HEK293 (cell line): ENCODE measurements around the gene ZNF562.

Experiments
- CTCF ChIA-PET: fragments of 350-600 bp; formaldehyde crosslinking; extraction: SDS; loops from one replicate; lab custom pipeline; 2021; ENCODE audit warnings: antibody characterized with exemption; lab: Yijun Ruan, JAX
- POLR2A ChIA-PET: fragments of 300-600 bp; formaldehyde crosslinking; extraction: SDS; loops from one replicate; lab custom pipeline; 2020; ENCODE audit warnings: antibody characterized with exemption, inconsistent platforms; lab: Yijun Ruan, JAX
- H3K27ac ChIP-seq: fragments of 200-500 bp; sonication (Bioruptor generic); 2 replicates; pipeline ENCODE4 v1.5.1; 2014; ENCODE audit warnings: low read depth, low read length, control low read depth, inconsistent platforms; ENCODE audit errors: extremely low read depth
- H3K36me3 ChIP-seq, 2 experiments: fragments of 200-500 bp in 1 of 2; sonication (Bioruptor generic) in 1 of 2; 1 replicate in 1 of 2; 2 replicates in 1 of 2; pipeline ENCODE4 v1.5.1; 2014 to 2017; ENCODE audit warnings: inconsistent platforms in 2 of 2, low read length in 2 of 2; ENCODE audit not compliant: control insufficient read depth in 2 of 2, insufficient read depth in 1 of 2
- H3K4me1 ChIP-seq: fragments of 200-500 bp; sonication (Bioruptor generic); 2 replicates; pipeline ENCODE4 v1.5.1; 2014; ENCODE audit warnings: mild to moderate bottlenecking, low read length, inconsistent platforms; ENCODE audit not compliant: control insufficient read depth, insufficient read depth
- H3K4me3 ChIP-seq: 2 replicates; pipeline ENCODE4 v1.5.1; 2011; ENCODE audit warnings: low read depth, mild to moderate bottlenecking, control low read depth, low read length, moderate library complexity
- H3K9me3 ChIP-seq: fragments of 200-500 bp; sonication (Bioruptor generic); 2 replicates; pipeline ENCODE4 v1.5.1; 2014; ENCODE audit warnings: low read depth, low read length, inconsistent platforms; ENCODE audit not compliant: control insufficient read depth, insufficient read depth
- ATF2 ChIP-seq: fragments of 450-650 bp; formaldehyde crosslinking; IDR thresholded peaks from 2 replicates; pipeline ENCODE4 v1.5.1; 2016; ENCODE audit warnings: missing biosample characterization, missing genetic modification characterization, low read depth
- EGR2 ChIP-seq: fragments of 450-650 bp; formaldehyde crosslinking; IDR thresholded peaks from 2 replicates; pipeline ENCODE4 v1.5.1; 2016; ENCODE audit warnings: low read depth, missing biosample characterization, missing genetic modification characterization
- ELK4 ChIP-seq: IDR thresholded peaks from 2 replicates; pipeline ENCODE4 v1.6.1; 2011; ENCODE audit warnings: mild to moderate bottlenecking, low read depth, low read length, borderline replicate concordance
- GLI2 ChIP-seq: fragments of 450-650 bp; formaldehyde crosslinking; IDR thresholded peaks from 2 replicates; pipeline ENCODE4; 2017; ENCODE audit warnings: missing biosample characterization, missing genetic modification characterization, low read depth, borderline replicate concordance
- OVOL3 ChIP-seq: fragments of 450-650 bp; formaldehyde crosslinking; IDR thresholded peaks from 2 replicates; pipeline ENCODE4 v1.5.1; 2016; ENCODE audit warnings: missing biosample characterization, missing genetic modification characterization
- TRIM28 ChIP-seq: IDR thresholded peaks from 2 replicates; pipeline ENCODE4 v1.6.1; 2011; ENCODE audit warnings: low read length, control low read depth, borderline replicate concordance
- ZNF138 ChIP-seq: fragments of 450-650 bp; formaldehyde crosslinking; IDR thresholded peaks from 2 replicates; pipeline ENCODE4 v1.5.1; 2016; ENCODE audit warnings: missing biosample characterization, missing genetic modification characterization, borderline replicate concordance
- ZNF211 ChIP-seq: fragments of 450-650 bp; formaldehyde crosslinking; IDR thresholded peaks from 2 replicates; pipeline ENCODE4 v1.5.1; 2016; ENCODE audit warnings: low read depth, missing biosample characterization, missing genetic modification characterization
- ZNF24 ChIP-seq: fragments of 450-650 bp; formaldehyde crosslinking; IDR thresholded peaks from 2 replicates; pipeline ENCODE4 v1.5.1; 2016; ENCODE audit warnings: missing biosample characterization, missing genetic modification characterization
- ZNF248 ChIP-seq: fragments of 450-650 bp; formaldehyde crosslinking; IDR thresholded peaks from 2 replicates; pipeline ENCODE4 v1.5.1; 2017; ENCODE audit warnings: missing biosample characterization, missing genetic modification characterization
- ZNF341 ChIP-seq: fragments of 450-650 bp; formaldehyde crosslinking; IDR thresholded peaks from 2 replicates; pipeline ENCODE4; 2016; ENCODE audit warnings: low read depth, missing biosample characterization, missing genetic modification characterization
- ZNF391 ChIP-seq: fragments of 450-650 bp; formaldehyde crosslinking; IDR thresholded peaks from 2 replicates; pipeline ENCODE4 v1.5.1; 2016; ENCODE audit warnings: low read depth, missing biosample characterization, missing genetic modification characterization, borderline replicate concordance
- ZNF404 ChIP-seq: fragments of 450-650 bp; formaldehyde crosslinking; IDR thresholded peaks from 2 replicates; pipeline ENCODE4 v1.5.1; 2017; ENCODE audit warnings: missing biosample characterization, missing genetic modification characterization
- ZNF416 ChIP-seq: fragments of 450-650 bp; formaldehyde crosslinking; IDR thresholded peaks from 2 replicates; pipeline ENCODE4 v1.5.1; 2016; ENCODE audit warnings: missing biosample characterization, missing genetic modification characterization
- ZNF488 ChIP-seq: fragments of 450-650 bp; formaldehyde crosslinking; IDR thresholded peaks from 2 replicates; pipeline ENCODE4 v1.5.1; 2016; ENCODE audit warnings: missing biosample characterization, missing genetic modification characterization
- ZNF510 ChIP-seq: fragments of 450-650 bp; formaldehyde crosslinking; IDR thresholded peaks from 2 replicates; pipeline ENCODE4 v1.5.1; 2018; ENCODE audit warnings: mild to moderate bottlenecking, missing genetic modification characterization, missing biosample characterization; ENCODE audit not compliant: insufficient replicate concordance
- ZNF843 ChIP-seq: fragments of 450-650 bp; formaldehyde crosslinking; IDR thresholded peaks from 2 replicates; pipeline ENCODE4 v1.5.1; 2016; ENCODE audit warnings: missing biosample characterization, missing genetic modification characterization
- ZSCAN23 ChIP-seq: fragments of 450-650 bp; formaldehyde crosslinking; IDR thresholded peaks from 2 replicates; pipeline ENCODE4 v1.5.1; 2016; ENCODE audit warnings: missing biosample characterization, missing genetic modification characterization
- ZSCAN5A ChIP-seq: fragments of 450-650 bp; formaldehyde crosslinking; IDR thresholded peaks from 2 replicates; pipeline ENCODE4 v1.5.1; 2016; ENCODE audit warnings: missing biosample characterization, missing genetic modification characterization
- TF ChIP-seq, protein P1 (sequence below): fragments of 450-650 bp; formaldehyde crosslinking; IDR thresholded peaks from 2 replicates; pipeline ENCODE4 v1.5.1; 2016; ENCODE audit warnings: missing biosample characterization, missing genetic modification characterization
- TF ChIP-seq, protein P2 (sequence below): fragments of 450-650 bp; formaldehyde crosslinking; IDR thresholded peaks from 2 replicates; pipeline ENCODE4 v1.5.1; 2016; ENCODE audit warnings: missing biosample characterization, missing genetic modification characterization

The ZNF562 gene

DNA sequence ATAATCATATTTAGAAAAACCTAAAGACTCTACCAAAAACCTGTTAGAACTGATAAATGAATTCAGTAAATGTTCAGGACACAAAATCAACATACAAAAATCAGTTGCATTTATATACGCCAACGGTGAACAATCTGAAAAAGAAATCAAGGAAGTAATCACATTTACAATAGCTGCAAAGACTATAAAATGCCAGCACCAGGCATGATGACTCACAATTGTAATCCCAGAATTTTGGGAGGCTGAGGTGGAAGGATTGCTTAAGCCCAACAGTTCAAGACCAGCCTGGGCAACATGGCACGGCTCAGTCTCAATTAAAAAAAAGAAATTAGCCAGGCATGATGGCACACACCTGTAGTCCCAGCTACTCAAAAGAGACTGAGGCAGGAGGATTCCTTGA lies 7.0 kb downstream of the ZNF562 start:
- Histone ChIP-seq H3K27ac (no peak overlapping the region), H3K9me3 (no peaks in the 10 kb centered on the region; the same call in 1 of the 2 replicates), H3K4me3 (no peak overlapping the region), H3K4me1 (no peaks in the 10 kb centered on the region), H3K36me3 (peaks cover 19 to 24% of the 10 kb centered on the region in 2 experiments)
- POLR2A ChIA-PET = no interaction called here
- CTCF ChIA-PET = no interaction called here
- no peak for TF ChIP-seq ZNF248
- no peak for TF ChIP-seq ZSCAN23 (tag by site-specific recombination)
- no peak for TF ChIP-seq GLI2 (tag by site-specific recombination)
- TF ChIP-seq ZSCAN5A (tag by site-specific recombination) = no peak
- TF ChIP-seq ZNF341 (tag by site-specific recombination) = no peak

GRCh38 chr19:9658769-9659168 lies 16.1 kb downstream of the ZNF562 start:
- Histone ChIP-seq H3K36me3 (peaks cover 56 to 61% of the 10 kb centered on the region in 2 experiments), H3K4me3 (no peak overlapping the region), H3K4me1 (no peaks in the 10 kb centered on the region), H3K9me3 (peaks cover 3% of the 10 kb centered on the region; the same call in 1 of the 2 replicates), H3K27ac (no peak overlapping the region)
- ChIA-PET CTCF (no interaction called here), POLR2A (no interaction called here)
- TF ChIP-seq ZNF211 (no peak), ZNF24 (tag by site-specific recombination) (no peak), ZNF488 (tag by site-specific recombination) (no peak), ATF2 (no peak), OVOL3 (no peak), ELK4 (no peak), EGR2 (tag by site-specific recombination) (no peak), ZNF391 (no peak), ZNF843 (tag by site-specific recombination) (no peak), ZNF510 (tag by site-specific recombination) (no peak), TRIM28 (no peak), ZNF138 (no peak), ZNF416 (no peak), ZNF404 (tag by site-specific recombination) (no peak)
- TF ChIP-seq, protein P1, sequence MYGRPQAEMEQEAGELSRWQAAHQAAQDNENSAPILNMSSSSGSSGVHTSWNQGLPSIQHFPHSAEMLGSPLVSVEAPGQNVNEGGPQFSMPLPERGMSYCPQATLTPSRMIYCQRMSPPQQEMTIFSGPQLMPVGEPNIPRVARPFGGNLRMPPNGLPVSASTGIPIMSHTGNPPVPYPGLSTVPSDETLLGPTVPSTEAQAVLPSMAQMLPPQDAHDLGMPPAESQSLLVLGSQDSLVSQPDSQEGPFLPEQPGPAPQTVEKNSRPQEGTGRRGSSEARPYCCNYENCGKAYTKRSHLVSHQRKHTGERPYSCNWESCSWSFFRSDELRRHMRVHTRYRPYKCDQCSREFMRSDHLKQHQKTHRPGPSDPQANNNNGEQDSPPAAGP (tag by site-specific recombination) = no peak
- TF ChIP-seq, protein P2, sequence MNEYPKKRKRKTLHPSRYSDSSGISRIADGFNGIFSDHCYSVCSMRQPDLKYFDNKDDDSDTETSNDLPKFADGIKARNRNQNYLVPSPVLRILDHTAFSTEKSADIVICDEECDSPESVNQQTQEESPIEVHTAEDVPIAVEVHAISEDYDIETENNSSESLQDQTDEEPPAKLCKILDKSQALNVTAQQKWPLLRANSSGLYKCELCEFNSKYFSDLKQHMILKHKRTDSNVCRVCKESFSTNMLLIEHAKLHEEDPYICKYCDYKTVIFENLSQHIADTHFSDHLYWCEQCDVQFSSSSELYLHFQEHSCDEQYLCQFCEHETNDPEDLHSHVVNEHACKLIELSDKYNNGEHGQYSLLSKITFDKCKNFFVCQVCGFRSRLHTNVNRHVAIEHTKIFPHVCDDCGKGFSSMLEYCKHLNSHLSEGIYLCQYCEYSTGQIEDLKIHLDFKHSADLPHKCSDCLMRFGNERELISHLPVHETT = no peak
